GM21786 (cell line): Measurements from ENCODE around the gene MAP2K4.

Experiments used
- ATAC-seq: cut with Tn5 transposase; IDR thresholded peaks from one replicate; pipeline ENCODE4 v1.9.1; 2021; ENCODE audit not compliant: unreplicated experiment

The MAP2K4 gene

DNA sequence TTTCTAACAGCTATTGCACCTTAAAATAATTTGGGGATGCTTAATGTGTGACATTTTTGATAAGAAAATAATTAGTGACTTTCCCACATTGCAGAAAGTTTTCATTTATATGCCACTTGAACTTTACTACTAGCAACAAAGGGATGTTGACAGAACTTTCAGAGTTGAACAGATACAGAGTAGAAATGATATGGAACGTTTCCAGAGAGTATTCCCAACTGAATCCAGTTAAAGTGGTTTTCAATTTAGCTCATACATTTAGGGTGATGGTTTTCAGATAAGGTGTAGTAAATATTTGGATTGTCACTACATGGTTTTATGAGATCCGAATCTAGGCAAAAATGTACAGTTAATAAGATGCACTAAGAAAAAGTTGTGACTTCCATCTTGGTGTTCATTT, 17.3 kb downstream of the MAP2K4 start:
- ATAC-seq: no peak

DNA sequence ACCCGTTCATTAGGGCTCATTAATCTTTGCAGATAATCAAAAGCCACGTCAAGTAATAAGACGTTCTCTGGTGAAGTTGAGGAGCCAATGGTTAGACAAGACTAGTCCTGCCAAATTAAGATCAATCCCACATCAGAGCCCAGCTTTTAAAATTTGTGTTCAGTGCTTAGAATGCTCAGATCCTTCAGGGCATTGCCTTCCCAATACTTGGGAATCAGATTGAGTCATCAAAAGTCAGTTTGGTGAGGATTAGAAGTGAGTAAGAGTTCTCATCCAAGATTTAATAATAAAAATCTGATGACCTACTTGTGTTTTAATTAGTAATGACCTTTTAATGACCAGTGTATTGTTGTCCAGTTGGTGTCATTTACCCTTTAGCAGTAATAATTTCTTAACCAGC, 19.8 kb downstream of the MAP2K4 start:
- ATAC-seq: no peak

DNA sequence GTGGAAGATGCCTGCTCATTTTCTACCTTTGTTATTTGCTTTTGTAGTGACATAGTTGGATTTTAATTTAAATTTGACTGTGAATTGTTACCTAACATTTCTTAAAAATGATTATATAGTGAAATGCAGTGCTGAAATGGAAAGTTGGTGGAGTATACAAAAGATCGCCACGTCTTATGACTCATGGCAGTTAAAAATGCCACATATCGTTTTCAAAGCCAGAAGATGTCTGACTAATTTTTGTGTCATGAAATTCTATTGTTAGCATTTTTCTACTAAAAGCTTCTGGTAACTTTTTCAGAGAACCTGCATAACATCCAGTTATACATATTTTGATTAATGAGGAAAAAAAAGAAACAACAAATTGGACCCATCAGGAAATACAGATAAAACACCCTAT, 20.6 kb downstream of the MAP2K4 start:
- no peak for ATAC-seq

DNA sequence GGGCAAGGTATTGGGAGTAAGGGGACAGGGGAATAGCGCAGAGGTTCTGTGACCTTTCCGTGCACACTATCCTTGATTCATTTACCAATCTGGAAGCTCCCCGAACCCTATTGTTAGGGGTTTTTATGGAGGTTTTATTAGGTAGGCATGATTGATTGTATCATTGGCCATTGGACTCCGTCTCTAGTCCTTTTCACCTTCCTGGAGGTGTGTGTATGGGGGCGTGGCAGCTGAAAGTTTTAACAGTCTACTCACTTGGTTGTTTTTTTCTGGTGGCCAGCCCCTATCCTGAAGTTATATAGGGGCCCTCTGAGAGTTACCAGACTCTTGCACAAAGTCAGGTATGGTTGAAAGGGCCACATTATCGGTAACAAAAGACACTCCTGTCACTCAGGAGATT, 23.0 kb downstream of the MAP2K4 start:
- ATAC-seq: no peak

DNA sequence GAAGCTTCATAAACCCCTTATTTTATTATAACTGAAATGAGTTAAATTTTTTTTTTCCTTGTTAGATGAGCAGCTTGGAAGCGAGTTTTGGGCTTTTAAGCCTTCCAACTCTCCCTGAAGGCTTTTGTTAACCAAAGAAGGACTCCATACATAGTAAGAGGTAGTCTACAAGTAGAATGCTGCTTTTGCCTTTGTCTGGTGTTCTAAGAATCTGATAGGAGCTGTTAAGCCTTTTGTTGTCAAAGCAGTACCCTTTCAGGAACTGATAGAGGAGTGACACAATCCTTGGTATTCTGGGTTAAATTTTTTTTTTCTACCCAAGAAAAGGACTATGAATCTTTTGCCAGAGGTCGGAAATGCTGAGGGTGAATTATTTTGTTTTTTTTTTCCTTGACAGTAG, 26.1 kb downstream of the MAP2K4 start:
- no peak for ATAC-seq

DNA sequence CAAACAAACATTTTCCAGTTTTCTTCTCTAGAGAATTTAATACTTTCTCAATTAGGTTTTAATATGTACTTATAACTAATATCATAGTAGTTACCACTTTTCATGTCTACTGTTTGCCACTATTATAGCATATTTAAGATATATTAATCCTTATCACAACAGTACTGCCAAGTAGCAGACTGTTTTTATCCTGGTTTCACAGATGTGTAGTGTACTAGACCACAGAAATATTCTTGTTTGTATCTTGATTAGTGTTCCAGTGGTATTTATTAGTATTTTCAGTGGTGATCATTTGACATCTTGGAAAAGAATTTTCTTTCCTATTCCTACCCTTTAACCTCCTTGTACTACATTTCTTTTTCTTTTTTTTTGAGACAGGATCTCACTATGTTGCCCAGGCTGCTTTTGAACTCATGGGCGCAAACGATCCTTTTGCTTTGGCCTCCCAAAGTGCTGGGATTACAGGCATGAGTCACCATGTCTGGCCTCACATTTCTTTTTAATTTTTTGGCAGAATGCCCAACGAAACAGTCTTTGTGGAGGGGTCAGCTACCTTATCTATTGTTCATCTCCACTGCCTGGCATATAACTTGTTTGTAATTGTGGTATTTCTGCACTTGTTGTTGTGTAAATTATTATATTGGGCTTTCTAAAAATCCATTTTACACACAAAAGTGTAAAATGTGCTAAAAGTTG, 27.2 kb downstream of the MAP2K4 start:
- no peak for ATAC-seq

DNA sequence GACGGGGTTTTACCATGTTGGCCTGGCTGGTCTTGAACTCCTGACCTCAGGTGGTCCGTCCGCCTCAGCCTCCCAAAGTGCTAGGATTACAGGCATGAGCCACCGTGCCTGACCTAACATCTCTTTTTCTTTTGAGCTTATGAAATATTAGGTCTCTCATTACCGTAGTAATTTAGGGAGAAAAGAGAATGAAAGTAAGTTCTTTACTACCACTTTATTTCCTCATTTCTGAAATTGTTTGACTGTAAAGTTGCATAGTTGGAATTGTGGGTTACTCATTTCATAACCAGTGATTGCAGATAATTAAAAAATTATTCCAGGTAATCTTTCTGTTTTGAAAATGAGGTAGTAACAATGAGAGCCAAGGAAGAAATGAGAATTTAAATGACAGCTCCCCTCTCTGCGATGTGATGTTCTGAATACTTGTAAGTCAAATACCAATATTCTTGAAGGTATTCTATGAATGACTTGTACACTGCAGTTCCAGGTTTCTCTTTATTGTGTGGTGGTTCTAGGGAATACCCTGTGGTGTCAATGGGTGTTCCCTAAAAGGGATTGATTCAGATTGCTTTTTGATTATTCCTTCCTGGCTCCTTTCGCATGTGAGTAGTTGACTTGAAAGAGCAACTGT, 28.3 kb downstream of the MAP2K4 start:
- ATAC-seq: no peak

DNA sequence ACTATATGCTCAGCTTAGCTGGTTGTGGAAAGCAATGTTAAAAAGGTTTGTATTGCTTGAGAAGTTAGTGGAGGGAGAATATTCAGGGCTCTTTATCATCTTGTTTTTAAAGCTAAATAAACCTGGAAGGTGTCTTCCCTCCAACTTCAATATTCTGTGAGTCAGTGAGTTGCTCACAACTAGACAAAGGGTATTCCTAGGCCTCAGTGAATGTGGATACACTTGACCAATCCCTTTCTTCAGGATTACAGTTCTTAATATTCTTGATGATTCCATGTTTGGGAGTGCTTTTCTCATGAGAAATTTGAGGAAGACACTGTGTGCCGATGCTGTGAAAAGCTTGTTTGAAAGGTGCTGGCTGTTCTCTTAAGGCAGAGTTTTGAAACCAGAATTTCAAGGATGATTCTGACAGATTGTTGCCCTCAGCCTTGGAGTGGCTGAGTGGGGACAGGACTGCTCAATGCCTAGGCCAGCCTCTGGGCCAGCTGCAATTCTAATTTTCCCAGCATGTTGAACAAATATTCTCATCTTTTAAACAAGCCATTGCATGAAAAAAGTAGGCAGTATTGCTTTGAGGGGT, 30.1 kb downstream of the MAP2K4 start:
- ATAC-seq: no peak

DNA sequence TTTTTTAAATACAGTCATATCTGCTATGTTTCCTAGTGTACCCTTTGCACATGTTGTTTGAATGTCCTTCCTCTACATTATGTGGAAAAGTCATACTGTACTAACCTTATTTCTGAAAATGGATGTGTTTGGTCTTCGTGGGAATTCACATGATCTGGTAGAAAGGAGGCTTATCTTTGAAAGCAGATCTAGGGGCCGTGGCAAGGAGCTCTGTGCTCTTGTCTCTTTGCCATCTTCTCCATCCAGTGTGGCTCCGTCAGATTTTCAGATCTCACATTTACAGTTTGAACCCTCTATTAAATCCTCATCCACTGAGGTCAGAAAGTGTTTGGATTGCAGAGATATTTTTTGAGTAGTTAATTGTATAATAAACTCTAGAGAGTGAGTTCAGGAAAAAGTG, 32.9 kb downstream of the MAP2K4 start:
- ATAC-seq: no peak

DNA sequence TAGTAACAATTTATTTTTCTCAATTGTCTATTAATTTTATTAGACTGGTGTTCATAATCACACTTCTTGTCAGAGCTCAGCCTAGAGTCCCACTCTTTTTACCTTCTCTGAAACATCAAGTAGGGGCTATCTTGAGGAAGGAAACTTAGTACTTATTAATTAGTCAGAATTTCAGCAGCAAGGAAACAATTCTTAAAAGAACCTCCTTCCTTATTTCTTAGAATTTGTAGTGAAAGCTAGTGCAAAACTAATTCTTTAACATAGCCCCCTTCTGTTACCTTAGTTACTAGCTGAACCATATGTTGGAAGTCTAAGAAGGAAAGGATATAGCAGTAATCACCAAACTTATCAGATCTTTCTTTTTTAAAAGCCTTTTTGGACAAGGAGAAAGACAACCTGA, 35.2 kb downstream of the MAP2K4 start:
- no peak for ATAC-seq

DNA sequence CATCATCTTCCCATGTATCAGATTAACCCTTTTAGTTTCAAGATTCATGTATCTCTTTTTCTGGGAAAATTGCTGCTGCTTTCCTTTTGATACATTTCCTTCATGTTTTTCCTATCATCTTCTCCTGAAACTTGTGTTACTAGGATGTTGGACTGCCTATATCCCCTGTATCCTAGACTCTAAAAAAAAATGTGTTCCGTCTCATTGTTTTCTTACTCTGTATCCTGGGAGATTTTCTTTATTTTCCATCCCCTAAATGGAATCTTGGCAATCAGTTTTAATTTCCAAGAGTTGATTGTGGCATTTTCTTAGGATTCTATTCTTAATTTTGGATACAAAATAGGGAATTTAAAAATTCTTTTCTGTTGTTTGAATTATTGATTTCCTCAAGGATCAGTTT, 36.8 kb downstream of the MAP2K4 start:
- ATAC-seq: no peak

DNA sequence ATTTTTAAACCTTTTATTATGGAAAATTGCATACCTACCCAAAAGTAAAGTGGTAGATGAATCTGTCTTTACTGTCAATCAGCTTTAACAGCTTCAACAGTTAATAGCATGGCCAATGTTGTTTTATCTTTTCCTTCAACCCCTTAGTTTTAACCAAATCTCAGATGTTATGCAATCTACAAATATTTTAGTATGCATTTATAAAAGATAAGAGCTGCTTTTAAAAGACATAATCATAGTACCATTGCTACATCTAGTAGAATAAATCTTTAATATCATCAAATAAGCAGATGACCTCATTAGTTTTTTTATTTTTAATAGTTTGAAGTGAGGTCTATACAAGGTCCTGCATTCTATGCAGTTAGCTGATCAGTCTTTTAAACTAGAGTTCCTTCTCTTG, 37.9 kb downstream of the MAP2K4 start:
- no peak for ATAC-seq

DNA sequence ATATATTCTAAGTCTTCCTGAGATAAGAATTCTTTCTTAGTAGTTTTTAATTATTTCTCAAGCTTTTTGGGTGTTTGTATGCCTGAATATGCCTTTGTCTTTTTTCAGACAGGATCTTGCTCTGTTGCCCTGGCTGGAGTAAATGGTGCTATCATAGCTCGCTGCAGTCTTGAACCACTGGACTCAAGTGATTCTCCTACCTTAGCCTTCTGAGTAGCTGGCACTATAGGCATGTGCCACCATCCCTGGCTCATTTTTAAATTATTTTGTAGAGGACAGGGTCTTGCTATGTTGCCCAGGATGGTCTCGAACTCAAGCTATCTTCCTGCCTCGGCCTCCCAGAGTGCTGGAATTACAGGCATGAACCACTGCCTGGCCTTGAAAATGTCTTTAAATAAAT, 41.6 kb downstream of the MAP2K4 start:
- no peak for ATAC-seq

DNA sequence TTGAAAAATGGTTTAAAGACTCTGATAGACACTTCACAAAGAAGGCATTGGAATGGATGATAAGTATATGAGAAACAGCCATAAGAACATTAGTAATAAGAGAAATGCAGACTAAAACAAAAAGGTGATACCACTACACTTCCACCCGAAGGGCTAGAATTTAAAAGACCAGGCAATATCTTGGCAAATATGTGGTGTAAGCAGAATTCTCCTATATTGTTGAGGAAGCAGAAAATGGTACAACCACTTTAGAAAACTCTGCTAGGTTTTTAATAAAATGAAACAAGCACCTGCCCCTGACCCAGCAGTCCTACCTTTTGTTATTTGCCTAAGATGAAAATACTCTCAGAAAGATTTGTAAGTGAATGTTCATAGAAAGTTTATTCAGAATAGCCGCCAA, 43.7 kb downstream of the MAP2K4 start:
- ATAC-seq: no peak

DNA sequence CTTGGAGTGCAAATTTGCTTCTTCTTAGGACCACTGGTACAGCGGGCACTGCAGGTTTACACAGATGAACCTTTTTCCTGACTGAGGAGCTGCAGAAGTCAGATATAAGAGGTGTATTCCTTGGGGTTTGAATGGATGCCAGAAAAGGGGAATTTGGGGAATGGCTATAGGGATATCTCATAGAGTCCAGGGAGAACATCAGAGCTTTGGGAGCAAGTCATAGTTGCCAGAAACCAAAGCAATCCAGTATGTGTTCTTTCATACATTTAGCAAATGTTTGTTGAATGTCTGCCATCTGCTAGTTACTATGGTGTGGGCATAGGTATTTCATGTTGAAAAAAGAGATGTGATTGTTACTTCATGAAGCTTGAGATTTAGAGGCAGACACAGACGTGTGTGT, 46.8 kb downstream of the MAP2K4 start:
- ATAC-seq: no peak

DNA sequence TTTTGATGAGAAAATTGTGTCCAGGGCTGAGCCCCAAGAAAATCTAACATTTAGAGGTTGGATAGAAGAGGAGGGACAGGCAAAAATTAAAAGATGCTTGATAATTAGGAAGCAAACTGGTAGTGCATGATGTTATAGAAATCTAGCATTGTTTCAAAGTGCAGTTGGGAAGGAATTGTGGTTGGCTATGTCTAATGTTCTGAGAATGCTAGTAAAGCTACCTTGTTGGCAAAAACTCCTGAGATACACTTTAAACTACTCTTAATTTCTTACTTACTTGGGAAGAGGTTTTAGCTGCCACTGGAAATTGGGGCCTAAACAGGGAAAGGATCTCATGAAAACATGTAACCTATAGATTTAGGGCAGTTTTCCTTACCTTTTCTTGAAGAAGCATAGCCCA, 48.3 kb downstream of the MAP2K4 start:
- no peak for ATAC-seq

DNA sequence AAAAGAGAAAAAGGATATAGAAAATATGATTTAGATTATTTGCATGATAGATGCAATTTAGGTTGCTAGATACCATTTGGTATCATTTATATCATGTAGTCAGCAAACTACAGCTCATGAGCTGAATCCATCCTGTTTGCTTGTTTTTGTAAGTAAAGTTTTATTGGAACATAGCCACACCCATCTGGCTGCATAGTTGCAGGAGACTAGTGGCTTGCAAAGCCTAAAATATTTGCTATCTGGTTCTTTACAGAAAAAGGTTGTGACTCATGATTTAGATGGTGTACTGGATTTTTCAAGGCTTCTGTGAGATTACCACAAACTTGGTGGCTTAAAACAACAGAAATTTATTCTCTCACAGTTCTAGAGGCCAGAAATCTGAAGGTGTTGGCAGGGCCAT, 49.9 kb downstream of the MAP2K4 start:
- no peak for ATAC-seq

DNA sequence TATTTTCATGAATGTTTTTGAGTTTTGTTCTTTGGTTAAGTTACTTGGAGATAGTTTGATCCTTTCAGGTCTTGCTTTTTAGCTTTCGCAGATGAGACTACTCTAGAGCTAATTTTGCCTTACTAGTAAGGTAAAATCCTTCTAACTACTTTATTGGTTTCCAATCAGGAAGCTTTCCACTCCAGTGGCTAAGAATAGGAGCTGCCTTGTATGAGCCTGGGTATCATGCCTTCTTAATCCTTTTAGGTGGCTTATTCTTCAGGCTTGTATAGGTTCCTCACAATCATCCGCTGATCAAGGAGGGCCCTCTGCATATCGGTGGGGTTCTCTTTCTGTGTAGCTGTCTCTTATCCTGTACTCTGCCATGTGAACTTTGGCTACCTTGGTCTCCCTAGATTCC, 53.7 kb downstream of the MAP2K4 start:
- ATAC-seq: no peak

DNA sequence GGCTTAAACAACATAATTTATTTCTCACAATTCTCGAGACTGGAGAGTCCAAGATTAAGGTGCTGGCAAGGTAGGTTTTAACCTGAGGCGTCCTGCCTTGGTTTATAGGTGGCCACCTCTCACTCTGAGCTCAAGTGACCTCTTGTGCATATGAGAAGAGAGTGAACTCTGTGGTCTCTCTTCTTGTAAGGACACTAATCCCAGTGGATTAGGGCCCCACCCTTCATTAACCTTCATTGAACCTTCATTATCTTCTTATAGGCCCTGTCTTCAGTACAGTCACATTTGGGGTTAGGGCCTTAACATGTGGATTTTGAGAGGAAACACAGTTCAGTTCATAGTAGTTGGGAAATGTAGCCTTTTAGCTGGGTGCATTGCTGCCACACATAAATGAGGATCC, 57.1 kb downstream of the MAP2K4 start:
- ATAC-seq: no peak

DNA sequence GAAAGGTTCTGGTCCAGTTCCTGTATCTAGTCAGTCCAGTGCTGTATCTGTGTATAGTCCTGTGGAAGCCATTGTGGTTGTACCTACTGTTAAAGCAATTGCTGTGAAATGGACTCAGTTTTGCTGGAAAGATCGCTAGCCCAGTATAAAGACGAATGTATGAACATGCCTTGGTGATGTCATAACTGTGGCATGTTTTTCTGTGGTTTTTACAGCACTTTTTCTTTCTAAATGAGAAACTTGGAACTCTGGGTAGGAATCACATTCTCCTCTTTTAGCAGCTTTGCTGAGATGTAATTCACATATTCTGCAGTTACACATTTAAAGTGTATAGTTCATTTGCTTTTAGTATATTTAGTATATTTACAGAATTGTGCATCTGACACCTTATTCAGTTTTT, 58.1 kb downstream of the MAP2K4 start:
- ATAC-seq: no peak

DNA sequence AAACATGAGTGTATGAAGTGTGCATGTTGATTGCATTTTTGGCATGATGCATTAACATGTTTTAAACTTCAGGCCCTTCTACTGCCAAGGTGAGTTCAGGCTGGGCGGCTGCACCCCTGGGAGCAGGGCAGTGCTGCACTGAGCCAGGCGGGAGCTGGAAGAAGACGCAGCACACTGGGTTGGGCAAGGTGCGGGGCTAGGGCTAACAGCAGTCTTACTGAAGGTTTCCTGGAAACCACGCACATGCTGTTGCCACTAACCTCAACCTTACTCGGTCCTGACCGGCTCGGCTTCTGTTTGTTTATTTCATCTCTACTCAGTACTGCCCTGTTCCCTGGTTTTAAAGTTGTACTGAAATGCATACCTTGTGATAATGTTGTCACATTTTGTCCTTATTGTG, 61.0 kb downstream of the MAP2K4 start:
- ATAC-seq: no peak

DNA sequence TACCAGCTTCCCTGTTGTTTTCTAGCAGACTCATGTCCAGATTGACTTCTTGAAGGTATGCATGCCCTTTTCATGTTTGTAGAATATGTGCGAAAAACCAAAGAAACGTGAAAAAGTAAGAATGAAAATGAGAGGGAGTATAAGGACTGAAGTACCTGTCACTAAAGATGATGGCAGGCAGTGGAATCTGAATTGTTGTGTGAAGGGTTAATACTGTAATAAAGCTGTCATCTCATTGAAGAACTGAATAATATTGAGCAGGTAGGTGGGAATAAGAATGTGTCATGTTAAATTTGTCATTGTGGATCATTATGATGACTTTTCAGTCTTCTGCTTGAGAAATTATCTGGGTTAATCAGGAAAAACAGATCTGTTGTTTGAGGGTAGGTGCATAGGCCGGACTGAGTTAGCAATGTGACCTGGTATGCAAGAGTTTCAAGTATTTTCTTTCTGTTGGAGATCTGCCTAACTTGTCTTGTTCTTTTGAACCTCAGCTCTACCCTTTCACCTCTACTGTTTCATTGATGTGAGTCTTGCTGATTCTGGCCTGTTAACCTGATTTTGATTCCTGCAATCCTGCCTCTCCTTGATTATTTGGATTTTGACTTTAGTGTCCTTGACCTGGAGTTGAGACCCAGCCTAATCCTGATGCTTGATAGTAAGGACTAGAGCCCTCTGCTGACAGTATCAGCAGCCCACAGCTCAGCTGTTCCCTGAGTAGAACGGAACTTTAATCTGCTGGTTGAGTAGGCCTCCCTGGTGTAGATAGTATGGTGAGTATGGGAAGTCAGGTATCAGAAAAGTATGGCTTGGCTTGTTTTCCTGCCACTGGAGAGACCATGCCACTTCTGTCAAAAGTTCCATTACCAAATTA, 64.6 kb downstream of the MAP2K4 start:
- ATAC-seq: no peak
